OCI-LY3 (cell line): ENCODE results near the gene BEST1.

Source experiments
- H2AFZ ChIP-seq: fragments of 200-600, 300-600 bp; shearing (Covaris generic); 2 replicates; pipeline ENCODE4 v1.6.0; 2014; ENCODE audit warnings: antibody characterized with exemption, low read depth, low read length
- H3K27ac ChIP-seq: fragments of 200-600, 300-600 bp; sonication (generic); 2 replicates; pipeline ENCODE4 v1.5.1; 2014; ENCODE audit warnings: mild to moderate bottlenecking, low read length, moderate library complexity, mixed read lengths
- H3K27me3 ChIP-seq: fragments of 200-600, 300-600 bp; sonication (generic); 2 replicates; pipeline ENCODE4 v1.6.1; 2014; ENCODE audit warnings: low read depth, low read length, mixed read lengths
- H3K36me3 ChIP-seq: fragments of 200-600, 300-600 bp; sonication (generic); replicated peaks from 2 replicates; pipeline ENCODE3; 2014; ENCODE audit warnings: low read depth, low read length, mixed read lengths
- H3K4me1 ChIP-seq: fragments of 300-600, 200-600 bp; sonication (generic); 2 replicates; pipeline ENCODE4 v1.6.1; 2014; ENCODE audit warnings: low read length, mixed read lengths
- H3K4me2 ChIP-seq: fragments of 200-600, 300-600 bp; sonication (generic); 2 replicates; pipeline ENCODE4 v1.6.1; 2014; ENCODE audit warnings: low read length, mixed read lengths
- H3K4me3 ChIP-seq: fragments of 300-600, 200-600 bp; sonication (generic); 2 replicates; pipeline ENCODE4 v1.5.1; 2014; ENCODE audit warnings: antibody characterized with exemption, mild to moderate bottlenecking, low read length, moderate library complexity
- H3K79me2 ChIP-seq: fragments of 300-600, 200-600 bp; shearing (Covaris generic); 2 replicates; pipeline ENCODE4 v1.6.1; 2014; ENCODE audit warnings: mild to moderate bottlenecking, low read length, mixed read lengths
- H3K9ac ChIP-seq: fragments of 300-600, 200-600 bp; shearing (Covaris generic); 2 replicates; pipeline ENCODE4 v1.6.0; 2014; ENCODE audit warnings: mild to moderate bottlenecking, low read length, moderate library complexity
- H3K9me3 ChIP-seq: fragments of 200-600, 300-600 bp; shearing (Covaris generic); 2 replicates; pipeline ENCODE4 v1.6.1; 2014; ENCODE audit warnings: low read length, mixed read lengths; ENCODE audit not compliant: insufficient read depth
- H4K20me1 ChIP-seq: fragments of 200-600, 300-600 bp; sonication (generic); 2 replicates; pipeline ENCODE4 v1.6.1; 2016; ENCODE audit warnings: low read length, mixed read lengths; ENCODE audit not compliant: insufficient read depth
- CTCF ChIP-seq: fragments of 200-600, 300-600 bp; sonication (generic); IDR thresholded peaks from 2 replicates; pipeline ENCODE4 v1.5.1; 2014; ENCODE audit warnings: antibody characterized with exemption, low read length, low read depth
- EZH2phosphoT487 ChIP-seq: fragments of 200-600 bp; shearing (Covaris generic); IDR thresholded peaks from 2 replicates; pipeline ENCODE4 v1.6.1; 2018; ENCODE audit warnings: antibody characterized with exemption, mixed run types, low read depth

Gene BEST1

GRCh38 chr11:61947486-61948210, 2.5 kb upstream of the BEST1 start:
- Histone ChIP-seq H3K36me3 (no peaks in the 10 kb centered on the region), H3K27ac (no peak overlapping the region), H3K9me3 (no peaks in the 10 kb centered on the region), H3K4me2 (peak overlapping the region; percentile 44), H2AFZ (peak overlapping the region; percentile 39; the same call in 1 of the 2 replicates), H3K79me2 (no peaks in the 10 kb centered on the region), H3K4me1 (peaks cover 6% of the 10 kb centered on the region), H3K27me3 (peaks cover 7% of the 10 kb centered on the region), H3K9ac (no peak overlapping the region), H4K20me1 (no peaks in the 10 kb centered on the region), H3K4me3 (no peak overlapping the region)
- TF ChIP-seq EZH2phosphoT487 (no peak), CTCF (peak; percentile 97)

- Histone ChIP-seq H3K27ac (no peak overlapping the region), H3K27me3 (peaks cover 7% of the 10 kb centered on the region), H3K4me3 (no peak overlapping the region), H3K9ac (no peak overlapping the region), H3K79me2 (no peaks in the 10 kb centered on the region), H3K4me1 (peaks cover 6% of the 10 kb centered on the region), H3K4me2 (no peak overlapping the region), H3K9me3 (no peaks in the 10 kb centered on the region), H4K20me1 (no peaks in the 10 kb centered on the region), H3K36me3 (no peaks in the 10 kb centered on the region), H2AFZ (no peak overlapping the region)
- TF ChIP-seq EZH2phosphoT487 (no peak), CTCF (no peak)
Measured at GRCh38 chr11:61948505-61948904, 1.6 kb upstream of the BEST1 start.

- no peak overlapping the region for H3K4me3 ChIP-seq
- peaks cover 6% of the 10 kb centered on the region for H3K4me1 ChIP-seq
- H3K9ac ChIP-seq = no peak overlapping the region
- TF ChIP-seq EZH2phosphoT487 (no peak), CTCF (no peak)
- H3K36me3 ChIP-seq = no peaks in the 10 kb centered on the region
- no peak overlapping the region for H3K27ac ChIP-seq
- peak overlapping the region; percentile 9; the same call in 1 of the 2 replicates for H3K4me2 ChIP-seq
- peak overlapping the region; percentile 32; the same call in 1 of the 2 replicates for H2AFZ ChIP-seq
- H3K79me2 ChIP-seq = no peaks in the 10 kb centered on the region
- H3K27me3 ChIP-seq = peaks cover 1% of the 10 kb centered on the region; the same call in 1 of the 2 replicates
- no peaks in the 10 kb centered on the region for H4K20me1 ChIP-seq
- no peaks in the 10 kb centered on the region for H3K9me3 ChIP-seq
Measured at GRCh38 chr11:61949169-61950034, 749 bp upstream of the BEST1 start.

- Histone ChIP-seq H3K36me3 (no peaks in the 10 kb centered on the region), H3K4me1 (peaks cover 6% of the 10 kb centered on the region), H3K27me3 (no peaks in the 10 kb centered on the region), H3K9me3 (no peaks in the 10 kb centered on the region), H4K20me1 (no peaks in the 10 kb centered on the region), H3K9ac (no peak overlapping the region), H2AFZ (no peak overlapping the region), H3K79me2 (no peaks in the 10 kb centered on the region), H3K4me2 (no peak overlapping the region), H3K4me3 (no peak overlapping the region), H3K27ac (no peak overlapping the region)
- no peak for TF ChIP-seq CTCF
- no peak for TF ChIP-seq EZH2phosphoT487
Measured at GRCh38 chr11:61951484-61952135, 1.5 kb downstream of the BEST1 start.
